ENCODE data around the gene PAAF1. TPM values are rescaled to one million over a fixed set of nuclear protein-coding genes. Genes with fewer than 3 reads are reported as not detected.
"Not testable (repeated sequence)": the region's sequence is repeated elsewhere in the genome, so short reads cannot be mapped to it uniquely, and the experiment has no call there.

Gene PAAF1
- total RNA-seq, 1 experiment from 2014 or later = 13.2 TPM

DNA sequence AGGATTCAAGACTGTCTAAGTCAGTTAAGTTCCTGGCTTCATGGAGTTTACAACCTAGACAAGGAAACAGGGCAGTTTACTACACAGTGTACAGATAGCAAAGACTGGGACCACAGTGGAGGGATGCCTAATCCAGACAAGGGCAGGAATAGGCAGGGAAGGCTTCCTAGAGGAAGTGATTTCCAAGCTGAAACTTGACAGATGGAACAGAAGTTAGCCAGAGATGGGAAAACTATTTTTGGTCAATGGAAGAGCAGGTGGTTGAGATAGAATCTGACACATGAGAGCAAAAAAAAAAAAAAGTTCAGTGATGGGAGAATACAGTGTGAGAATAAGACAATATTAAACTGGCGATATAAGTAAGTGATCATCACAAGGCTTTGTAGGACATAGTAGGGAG, 1.4 kb upstream of the PAAF1 start:
- in situ Hi-C loops (cut with HindIII; ENCODE audit: low pct_unique_long_range_greater_than_20kb, low sequenced_read_pairs) = no loop called here
- no peak for DNase-seq (ENCODE audit: low read depth)

DNA sequence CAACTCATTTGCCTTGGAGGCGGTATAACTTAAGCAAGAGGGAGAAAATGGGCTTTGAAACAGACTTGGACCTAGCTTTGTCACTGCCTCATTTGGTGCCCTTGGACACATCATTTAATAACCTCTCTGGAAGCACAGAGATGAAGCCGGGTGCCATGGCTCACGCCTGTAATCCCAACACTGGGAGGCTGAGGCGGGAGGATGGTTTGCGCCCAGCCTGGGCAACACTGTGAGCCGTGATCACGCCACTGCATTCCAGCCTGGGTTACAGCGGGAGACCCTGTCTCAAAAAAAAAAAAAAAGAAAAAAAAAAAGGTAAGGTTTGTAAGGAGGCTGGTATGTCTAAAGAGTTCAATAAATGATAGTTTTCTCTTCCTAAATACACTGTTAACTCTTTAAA, 959 bp upstream of the PAAF1 start:
- in situ Hi-C loops (cut with HindIII; ENCODE audit: low pct_unique_long_range_greater_than_20kb, low sequenced_read_pairs) = no loop called here
- DNase-seq (ENCODE audit: low read depth) = no peak

DNA sequence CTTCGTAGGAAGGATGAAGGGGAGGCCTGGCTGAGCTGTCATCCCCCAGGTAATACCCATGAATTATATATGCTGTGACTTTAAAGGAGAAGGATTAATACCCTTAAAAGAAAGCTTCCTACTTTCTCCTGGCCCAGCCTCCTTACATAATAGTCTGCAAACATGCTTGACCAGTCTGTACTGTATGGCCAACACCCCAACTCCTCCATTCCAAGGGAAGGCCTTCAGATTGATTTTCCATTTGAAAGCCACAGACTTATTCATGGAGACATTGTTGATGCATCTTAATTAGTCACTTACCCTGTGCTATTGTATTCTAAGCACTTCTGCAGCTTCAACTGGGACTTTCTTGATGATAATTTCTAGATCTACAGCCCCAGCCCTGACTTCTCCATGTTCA, 2.0 kb downstream of the PAAF1 start:
- no peak for DNase-seq (ENCODE audit: low read depth)
- in situ Hi-C loops (cut with HindIII; ENCODE audit: low pct_unique_long_range_greater_than_20kb, low sequenced_read_pairs) = no loop called here

DNA sequence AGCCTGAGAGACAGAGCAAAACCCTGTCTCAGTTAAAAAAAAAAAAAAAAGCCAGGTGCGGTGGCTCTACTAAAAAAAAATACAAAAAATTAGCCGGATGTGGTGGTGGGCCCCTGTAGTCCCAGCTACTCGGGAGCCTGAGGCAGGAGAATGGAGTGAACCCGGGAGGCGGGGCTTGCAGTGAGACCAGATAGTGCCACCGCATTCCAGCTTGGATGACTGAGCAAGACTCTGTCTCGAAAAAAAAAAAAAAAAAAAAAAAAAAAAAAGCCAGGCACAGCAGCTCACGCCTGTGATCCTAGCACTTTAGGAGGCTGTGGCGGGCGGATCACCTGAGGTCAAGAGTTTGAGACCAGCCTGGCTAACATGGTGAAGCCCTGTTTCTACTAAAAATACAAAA, 3.6 kb downstream of the PAAF1 start:
- in situ Hi-C loops (cut with HindIII; ENCODE audit: low pct_unique_long_range_greater_than_20kb, low sequenced_read_pairs) = not testable (repeated sequence)
- DNase-seq (ENCODE audit: low read depth) = peak; percentile 55

DNA sequence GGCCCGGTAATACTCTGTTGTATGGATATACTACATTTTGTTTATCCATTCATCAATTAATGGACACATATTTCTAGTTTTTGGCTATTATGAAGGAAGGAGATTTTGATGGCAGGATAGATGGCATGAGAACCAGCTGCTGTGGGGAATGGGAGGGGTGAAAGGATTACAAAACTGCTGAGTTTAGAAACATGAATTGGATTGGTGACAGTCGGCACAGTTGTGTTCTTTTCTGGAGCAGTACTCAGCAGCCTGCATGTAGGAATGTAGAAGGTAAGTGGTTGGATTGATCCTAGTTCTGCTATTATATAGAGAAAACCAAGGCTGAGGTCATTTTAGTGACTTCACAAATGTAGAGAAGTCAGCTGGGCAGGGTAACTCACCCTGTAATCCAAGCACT, 7.1 kb downstream of the PAAF1 start:
- no peak for DNase-seq (ENCODE audit: low read depth)
- in situ Hi-C loops (cut with HindIII; ENCODE audit: low pct_unique_long_range_greater_than_20kb, low sequenced_read_pairs) = no loop called here

DNA sequence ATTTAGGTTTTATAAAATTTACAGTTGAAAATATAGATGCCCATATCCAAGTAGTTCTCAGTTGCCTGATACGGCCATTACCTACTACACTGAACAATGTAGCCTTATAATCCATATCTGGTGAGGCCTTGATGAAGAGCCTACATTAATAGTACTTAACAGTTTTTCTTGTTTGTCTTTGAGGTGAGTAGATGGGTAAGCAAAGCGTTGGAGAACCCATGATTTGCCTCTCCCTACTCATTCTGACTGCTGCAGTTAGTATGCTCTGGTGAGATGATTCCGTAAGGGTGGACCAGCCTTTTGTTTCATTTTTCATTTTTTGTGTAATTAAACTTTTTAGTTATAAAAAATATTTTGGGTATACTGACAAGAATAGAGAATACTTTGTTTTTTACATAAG, 11.4 kb downstream of the PAAF1 start:
- in situ Hi-C loops (cut with HindIII; ENCODE audit: low pct_unique_long_range_greater_than_20kb, low sequenced_read_pairs) = no loop called here

DNA sequence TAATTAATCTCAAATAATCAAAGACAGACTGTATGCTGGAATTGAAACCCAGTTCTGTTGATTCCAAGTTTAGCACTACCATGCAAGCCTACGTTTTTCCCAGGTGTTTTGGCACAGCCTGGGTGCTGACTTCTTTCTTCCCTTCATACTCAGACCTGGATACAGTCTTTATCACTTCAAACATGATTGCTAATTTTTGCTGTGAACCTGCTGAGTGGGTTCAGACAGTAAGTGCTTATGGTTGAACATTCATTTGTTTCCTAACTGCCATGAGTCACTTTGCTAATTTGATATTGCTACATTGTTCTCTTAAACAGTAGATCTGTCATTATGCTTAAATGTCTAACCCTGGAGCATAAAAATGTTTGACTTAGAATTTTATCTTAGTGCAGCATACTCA, 12.2 kb downstream of the PAAF1 start:
- no peak for DNase-seq (ENCODE audit: low read depth)

More for the DNA sequence above, 11.4 kb downstream of the PAAF1 start:
- no peak for DNase-seq (ENCODE audit: low read depth)

DNA sequence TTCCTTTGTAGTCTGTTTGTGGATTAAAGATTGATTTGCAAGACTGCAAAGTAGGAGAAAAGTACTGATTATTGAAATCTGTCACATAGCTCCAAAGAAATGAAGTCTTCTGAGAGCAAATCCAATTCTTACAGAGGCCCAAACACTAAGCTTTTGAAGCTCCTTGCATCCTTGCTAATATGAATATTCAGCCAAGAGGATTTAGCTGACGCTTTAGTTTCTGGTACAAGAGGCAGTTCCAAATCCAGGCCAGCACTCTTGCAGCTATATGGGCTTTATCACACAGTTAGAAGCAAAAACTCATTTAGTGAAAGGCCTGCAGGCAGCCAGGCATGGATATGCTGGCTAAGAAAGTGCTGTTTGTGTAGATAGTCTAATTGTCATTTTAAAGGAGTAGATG, 12.7 kb downstream of the PAAF1 start:
- DNase-seq (ENCODE audit: low read depth) = no peak
- in situ Hi-C loops (cut with HindIII; ENCODE audit: low pct_unique_long_range_greater_than_20kb, low sequenced_read_pairs) = no loop called here

More for the DNA sequence above, 12.2 kb downstream of the PAAF1 start:
- in situ Hi-C loops (cut with HindIII; ENCODE audit: low pct_unique_long_range_greater_than_20kb, low sequenced_read_pairs) = no loop called here

DNA sequence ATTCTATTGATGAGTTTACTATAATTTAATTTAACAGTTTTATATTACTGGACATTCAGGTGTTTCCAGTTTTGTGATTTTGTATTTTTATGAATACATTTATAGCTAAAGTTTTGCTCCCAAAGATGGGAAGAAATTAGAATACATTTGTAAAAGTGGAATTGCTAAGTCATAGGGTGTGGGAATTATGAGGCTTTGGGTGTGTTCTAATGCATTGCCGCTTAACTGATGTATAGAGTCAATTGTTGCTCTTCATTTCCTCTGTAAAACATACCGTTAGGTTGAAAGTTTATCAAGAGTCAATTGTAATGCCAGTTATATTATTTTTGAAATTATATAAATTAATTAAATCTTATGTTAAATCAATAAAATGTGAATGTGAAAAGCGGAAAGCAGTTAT, 16.2 kb downstream of the PAAF1 start:
- in situ Hi-C loops (cut with HindIII; ENCODE audit: low pct_unique_long_range_greater_than_20kb, low sequenced_read_pairs) = no loop called here
- DNase-seq (ENCODE audit: low read depth) = no peak

DNA sequence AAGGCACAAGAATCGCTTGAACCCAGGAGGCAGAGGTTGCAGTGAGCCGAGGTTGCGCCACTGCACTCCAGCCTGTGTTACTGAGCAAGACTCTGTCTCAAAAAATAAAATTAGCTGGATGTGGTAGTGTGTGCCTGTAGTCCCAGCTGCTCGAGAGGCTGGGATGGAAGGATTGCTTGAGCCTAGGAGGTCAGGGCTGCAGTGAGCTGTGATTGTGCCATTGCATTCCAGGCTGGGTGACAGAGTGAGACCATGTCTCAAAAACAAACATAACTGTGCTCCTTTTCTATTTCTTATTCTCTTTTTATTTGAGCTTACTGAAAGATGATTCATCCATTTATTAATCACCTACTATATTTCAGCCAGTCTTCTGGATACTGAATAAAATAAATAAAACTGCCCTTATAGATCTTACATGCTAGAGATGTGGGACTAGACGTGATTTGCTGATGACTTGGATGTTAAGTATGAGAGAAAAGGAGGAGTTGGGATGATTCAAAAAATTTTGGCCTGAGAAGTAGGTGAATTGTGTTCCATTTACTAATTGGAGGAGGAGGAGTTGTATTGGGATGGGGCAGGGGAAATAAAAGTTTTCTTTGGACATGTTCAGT, 18.0 kb downstream of the PAAF1 start:
- in situ Hi-C loops (cut with HindIII; ENCODE audit: low pct_unique_long_range_greater_than_20kb, low sequenced_read_pairs) = no loop called here
- no peak for DNase-seq (ENCODE audit: low read depth)

DNA sequence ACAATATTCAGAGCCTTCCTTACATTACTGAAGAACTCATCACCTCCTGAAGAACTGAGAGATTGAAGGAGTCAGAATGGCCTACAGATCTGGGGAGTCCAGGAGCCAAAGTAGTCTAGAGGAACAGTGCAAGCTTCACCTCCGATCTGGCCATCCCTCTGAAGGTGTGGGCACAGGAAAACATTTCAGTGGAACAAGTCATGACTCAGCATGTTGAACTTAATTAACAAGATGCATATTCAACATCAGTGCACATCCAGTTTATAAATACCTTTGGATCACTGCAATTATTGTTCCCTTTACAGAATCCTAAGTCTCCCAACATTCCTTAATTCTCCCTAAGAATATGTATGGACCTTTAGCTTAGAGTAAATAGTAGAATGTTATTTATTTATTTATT, 25.5 kb downstream of the PAAF1 start:
- in situ Hi-C loops (cut with HindIII; ENCODE audit: low pct_unique_long_range_greater_than_20kb, low sequenced_read_pairs) = no loop called here
- DNase-seq (ENCODE audit: low read depth) = no peak

DNA sequence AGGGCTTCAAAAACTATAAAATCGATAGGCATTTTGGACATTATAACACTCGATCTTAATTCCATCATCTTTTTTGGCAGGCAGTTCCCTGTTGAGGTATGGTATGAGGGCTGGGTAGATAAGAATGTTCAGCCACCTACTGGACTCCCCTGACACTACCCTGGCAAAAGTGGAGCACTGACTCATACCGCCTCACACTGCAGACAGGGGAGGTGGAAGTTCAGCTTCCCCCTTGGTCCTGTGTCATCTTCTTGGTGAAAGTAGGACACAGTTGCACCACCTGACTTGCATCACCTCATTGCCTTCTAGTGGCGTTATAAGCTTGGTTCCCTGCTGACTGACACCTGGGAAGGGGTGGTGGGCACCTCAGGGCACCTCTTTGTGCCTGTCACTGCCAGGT, 30.4 kb downstream of the PAAF1 start:
- DNase-seq (ENCODE audit: low read depth) = peak; percentile 37

DNA sequence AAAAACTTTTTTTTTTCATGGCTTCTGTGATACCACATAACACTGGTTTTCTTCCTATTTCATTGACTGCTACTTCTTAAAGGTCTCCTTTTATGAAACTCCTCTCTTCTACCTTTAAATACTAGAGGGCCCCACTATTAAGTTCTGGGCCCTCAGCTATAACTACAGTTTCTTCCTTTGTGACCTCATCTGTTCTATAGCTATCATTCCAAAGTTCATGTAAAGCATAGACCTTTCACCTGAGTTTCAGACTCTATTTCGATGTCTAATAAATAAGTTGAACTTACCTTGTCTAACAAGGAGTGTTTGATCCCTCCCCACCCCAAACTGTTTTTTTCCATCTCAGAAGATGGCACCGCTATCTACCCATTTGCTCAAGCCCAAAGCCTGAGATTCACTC, 35.2 kb downstream of the PAAF1 start:
- in situ Hi-C loops (cut with HindIII; ENCODE audit: low pct_unique_long_range_greater_than_20kb, low sequenced_read_pairs) = no loop called here

More for the DNA sequence above, 30.4 kb downstream of the PAAF1 start:
- in situ Hi-C loops (cut with HindIII; ENCODE audit: low pct_unique_long_range_greater_than_20kb, low sequenced_read_pairs) = no loop called here

DNA sequence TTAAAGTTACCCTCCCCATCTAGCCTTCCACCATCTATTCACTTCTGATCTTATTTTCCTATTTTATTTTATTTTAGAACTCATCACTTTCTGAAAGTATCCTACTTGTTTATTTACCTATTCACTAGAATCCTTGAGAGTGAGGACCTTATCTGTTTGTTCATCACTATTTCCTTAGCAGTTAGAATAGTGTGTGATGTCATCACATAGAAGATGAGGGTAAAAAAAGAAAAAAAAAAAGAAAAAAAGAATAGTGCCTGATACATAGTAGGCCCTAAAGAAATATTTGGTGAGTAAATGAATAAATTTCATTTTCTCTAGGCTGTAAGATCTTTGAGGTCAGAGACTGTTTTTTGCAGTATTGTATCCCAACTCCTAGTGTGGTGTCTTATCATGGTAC, 36.7 kb downstream of the PAAF1 start:
- in situ Hi-C loops (cut with HindIII; ENCODE audit: low pct_unique_long_range_greater_than_20kb, low sequenced_read_pairs) = no loop called here
- DNase-seq (ENCODE audit: low read depth) = no peak

More for the DNA sequence above, 35.2 kb downstream of the PAAF1 start:
- DNase-seq (ENCODE audit: low read depth) = no peak

DNA sequence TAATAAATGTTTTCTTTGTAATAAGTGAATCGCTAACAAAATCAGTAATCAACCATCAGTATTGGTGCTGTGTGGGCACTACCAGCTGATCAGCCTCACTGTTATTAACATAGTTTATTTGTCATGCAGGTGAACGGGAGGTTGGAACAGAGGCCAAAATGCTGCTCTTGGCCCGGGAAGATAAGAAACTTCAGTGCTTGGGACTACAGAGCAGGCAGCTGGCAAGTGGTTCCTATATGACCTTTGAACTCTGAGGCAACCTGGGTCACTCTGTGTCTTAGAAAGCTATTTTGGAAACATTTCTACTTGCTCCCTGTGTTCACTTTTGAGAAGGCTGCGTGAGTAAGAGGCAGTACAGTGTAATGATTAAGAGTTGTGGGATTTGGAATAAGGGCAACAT, 37.5 kb downstream of the PAAF1 start:
- in situ Hi-C loops (cut with HindIII; ENCODE audit: low pct_unique_long_range_greater_than_20kb, low sequenced_read_pairs) = no loop called here
- DNase-seq (ENCODE audit: low read depth) = no peak

DNA sequence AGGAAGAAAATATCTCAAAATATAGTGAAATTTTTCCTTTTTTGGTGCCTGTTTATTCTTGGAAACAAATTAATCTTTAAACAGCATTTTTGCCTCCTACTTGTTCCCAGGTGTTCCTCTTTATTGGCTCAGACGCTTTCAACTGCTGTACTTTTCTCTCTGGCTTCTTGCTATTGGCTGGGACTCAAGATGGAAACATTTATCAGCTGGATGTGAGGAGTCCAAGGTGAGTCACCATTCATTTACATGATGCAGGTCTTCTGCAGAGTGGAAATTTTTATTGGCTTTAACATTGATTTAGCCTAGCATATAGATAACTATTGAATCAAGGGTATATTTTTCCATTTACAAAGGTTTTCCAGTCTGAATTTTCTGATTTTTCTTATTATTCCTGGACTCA, 39.6 kb downstream of the PAAF1 start:
- in situ Hi-C loops (cut with HindIII; ENCODE audit: low pct_unique_long_range_greater_than_20kb, low sequenced_read_pairs) = no loop called here

DNA sequence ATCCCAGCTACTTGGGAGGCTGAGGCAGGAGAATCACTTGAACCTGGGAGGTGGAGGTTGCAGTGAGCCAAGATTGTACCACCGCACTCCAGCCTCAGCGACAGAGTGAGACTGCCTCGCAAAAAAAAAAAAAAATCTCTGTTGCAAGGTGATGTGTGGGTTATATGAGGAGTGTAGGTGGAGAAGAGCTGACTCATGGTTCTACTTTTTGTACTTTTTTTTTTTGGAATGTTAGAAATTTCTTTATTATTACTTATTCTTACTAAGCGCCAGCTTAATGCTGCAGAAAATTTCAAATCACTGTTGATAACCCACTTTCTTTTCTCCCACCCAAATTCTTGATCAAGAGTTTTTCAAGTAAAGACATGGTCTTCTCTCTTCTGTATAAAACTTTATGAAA, 44.4 kb downstream of the PAAF1 start:
- no peak for DNase-seq (ENCODE audit: low read depth)
- in situ Hi-C loops (cut with HindIII; ENCODE audit: low pct_unique_long_range_greater_than_20kb, low sequenced_read_pairs) = no loop called here

More for the DNA sequence above, 39.6 kb downstream of the PAAF1 start:
- peak; percentile 21 for DNase-seq (ENCODE audit: low read depth)

DNA sequence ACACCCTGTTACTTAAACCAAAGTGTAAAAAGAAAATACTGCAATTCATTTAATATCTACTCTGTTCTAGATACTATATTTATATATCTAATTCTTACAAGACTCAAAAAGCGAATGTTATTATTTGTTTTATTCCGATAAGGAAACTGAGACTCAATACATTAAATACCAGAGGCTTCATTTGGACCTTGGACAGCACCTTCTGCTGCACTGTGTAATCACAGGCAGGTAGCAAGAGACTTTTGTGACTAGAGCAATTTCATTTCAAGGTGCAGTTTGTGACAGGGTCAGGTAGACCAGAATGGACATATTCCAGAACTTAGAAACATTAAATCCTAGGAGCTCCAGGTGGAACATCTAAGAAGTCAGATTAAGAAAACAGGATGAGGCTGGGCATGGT, 52.6 kb downstream of the PAAF1 start:
- in situ Hi-C loops (cut with HindIII; ENCODE audit: low pct_unique_long_range_greater_than_20kb, low sequenced_read_pairs) = no loop called here

DNA sequence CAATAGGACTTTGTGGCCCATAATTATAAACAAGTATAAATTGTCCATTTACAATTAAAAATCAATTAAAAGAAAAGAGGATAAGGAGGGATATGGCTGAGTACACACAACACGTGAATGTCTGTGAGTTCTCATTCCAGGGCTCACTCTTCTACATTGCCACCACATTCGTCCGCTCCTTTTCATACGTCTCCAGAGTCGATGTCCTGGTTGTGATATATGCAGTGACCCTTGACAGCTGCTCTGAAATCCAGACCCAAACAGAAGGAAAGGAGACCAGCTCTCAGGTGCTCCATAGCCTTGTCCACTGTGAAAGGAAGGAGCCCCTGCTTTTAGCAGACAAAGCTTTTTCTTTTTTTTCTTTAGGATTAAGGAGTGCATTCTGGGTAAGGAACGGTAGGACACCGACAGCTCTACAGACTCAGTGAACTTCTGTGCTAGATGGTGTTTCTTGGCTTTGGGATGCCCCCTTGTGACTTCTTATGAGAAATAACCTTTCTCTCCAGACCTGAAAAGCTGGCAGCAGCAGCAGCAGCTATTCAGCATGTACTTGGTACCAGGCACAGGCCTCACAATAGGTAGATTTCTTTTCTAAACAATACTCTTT, 54.3 kb downstream of the PAAF1 start:
- in situ Hi-C loops (cut with HindIII; ENCODE audit: low pct_unique_long_range_greater_than_20kb, low sequenced_read_pairs) = no loop called here
- peak; percentile 45 for DNase-seq (ENCODE audit: low read depth)

More for the DNA sequence above, 52.6 kb downstream of the PAAF1 start:
- no peak for DNase-seq (ENCODE audit: low read depth)

DNA sequence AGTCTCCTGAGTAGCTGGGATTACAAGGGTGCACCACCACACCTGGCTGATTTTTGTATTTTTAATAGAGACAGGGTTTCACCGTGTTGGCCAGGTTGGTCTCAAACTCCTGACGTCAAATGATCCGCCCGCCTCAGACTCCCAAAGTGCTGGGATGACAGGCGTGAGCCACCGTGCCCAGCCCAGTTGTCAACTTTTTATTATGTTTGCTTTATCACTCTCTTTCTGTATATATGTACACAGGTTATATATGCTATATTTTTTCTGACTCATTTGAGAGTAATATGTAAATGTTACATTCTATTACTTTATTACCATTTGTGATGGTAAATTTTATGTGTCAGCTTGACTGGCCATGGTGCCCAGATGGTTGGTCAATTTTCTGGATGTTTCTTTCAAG, 55.2 kb downstream of the PAAF1 start:
- DNase-seq (ENCODE audit: low read depth) = no peak
- in situ Hi-C loops (cut with HindIII; ENCODE audit: low pct_unique_long_range_greater_than_20kb, low sequenced_read_pairs) = no loop called here
